Measurements from ENCODE around the gene VCAM1.

Gene VCAM1

DNA sequence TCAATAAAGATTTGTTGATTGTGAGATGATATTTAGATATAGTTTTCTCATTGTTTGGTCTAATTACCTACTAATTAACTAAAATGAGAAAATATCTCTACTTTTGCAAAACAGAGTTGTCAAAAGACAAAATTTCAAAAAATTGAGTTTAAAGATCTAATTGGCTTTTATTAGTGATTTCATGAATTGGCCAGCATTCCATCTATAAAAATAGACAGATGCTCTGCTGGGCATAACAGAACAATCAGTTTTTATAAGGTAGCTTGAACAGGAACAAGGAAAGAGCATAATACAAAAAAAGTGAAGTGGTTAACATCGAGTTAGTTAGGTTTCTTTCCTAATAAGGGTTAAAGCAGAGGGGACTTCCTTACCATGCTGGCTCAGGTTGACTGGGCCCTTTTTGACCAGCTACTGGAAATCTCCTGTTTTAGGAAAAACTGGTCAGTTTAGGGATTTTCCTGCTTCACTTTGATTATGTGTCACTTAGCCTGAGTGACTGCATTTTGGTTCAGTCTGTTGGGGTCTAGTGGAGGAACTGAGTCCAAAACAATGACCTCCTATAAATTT, 63.0 kb downstream of the VCAM1 start:
- no peak for TF ChIP-seq CTCF (IDR thresholded peaks at IDR 0.05; ENCODE audit: low read depth, low read length)
- H3K36me3 ChIP-seq = no peaks in the 10 kb centered on the region
- no peak for DNase-seq
- H3K27ac ChIP-seq = no peak overlapping the region
- no peak overlapping the region for H3K4me3 ChIP-seq (ENCODE audit: low read depth, low read length)
- H3K27me3 ChIP-seq (ENCODE audit: insufficient read depth, low read depth, severe bottlenecking) = no peaks in the 10 kb centered on the region
- H3K9me3 ChIP-seq (ENCODE audit: severe bottlenecking) = peaks cover 2% of the 10 kb centered on the region

DNA sequence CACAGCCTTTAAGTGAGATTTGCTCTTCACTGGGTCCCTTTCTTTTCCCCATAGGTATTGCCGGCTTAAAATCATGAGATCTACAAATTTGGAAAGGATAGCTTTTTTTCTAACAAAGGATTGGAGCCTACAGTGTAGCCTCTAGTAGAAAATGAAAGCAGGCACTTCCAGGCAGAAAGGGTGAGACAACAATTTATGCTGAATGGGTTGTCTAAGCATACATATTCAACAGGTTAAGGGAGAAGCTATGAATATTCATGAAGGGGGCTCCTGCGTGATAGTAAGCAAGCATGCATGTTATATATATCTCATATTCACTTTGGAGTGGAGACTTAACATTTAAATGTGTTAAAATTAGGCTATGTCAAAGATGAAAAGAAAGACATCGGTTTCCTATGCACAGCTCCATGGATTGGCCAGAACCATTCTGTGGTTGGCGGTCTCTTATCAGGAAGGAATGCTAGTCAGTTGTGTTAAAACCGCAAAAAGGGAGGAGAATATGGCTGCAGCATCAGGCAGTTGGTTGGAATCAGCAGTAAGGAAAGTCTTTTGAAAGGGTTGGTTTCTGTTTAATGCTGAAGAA, 66.0 kb downstream of the VCAM1 start:
- no peak for DNase-seq
- H3K27me3 ChIP-seq (ENCODE audit: insufficient read depth, low read depth, severe bottlenecking) = no peaks in the 10 kb centered on the region
- H3K27ac ChIP-seq = no peak overlapping the region
- no peak overlapping the region for H3K4me3 ChIP-seq (ENCODE audit: low read depth, low read length)
- H3K36me3 ChIP-seq = no peaks in the 10 kb centered on the region
- peaks cover 2% of the 10 kb centered on the region for H3K9me3 ChIP-seq (ENCODE audit: severe bottlenecking)
- no peak for TF ChIP-seq CTCF (IDR thresholded peaks at IDR 0.05; ENCODE audit: low read depth, low read length)

- Histone ChIP-seq H3K27ac (no peak overlapping the region), H3K27me3 (ENCODE audit: insufficient read depth, low read depth, severe bottlenecking) (no peaks in the 10 kb centered on the region), H3K36me3 (no peaks in the 10 kb centered on the region), H3K9me3 (ENCODE audit: severe bottlenecking) (peaks cover 4% of the 10 kb centered on the region), H3K4me3 (ENCODE audit: low read depth, low read length) (no peak overlapping the region)
- no peak for DNase-seq
- TF ChIP-seq CTCF (IDR thresholded peaks at IDR 0.05; ENCODE audit: low read depth, low read length) = no peak
These were observed 67.3 kb downstream of the VCAM1 start for GRCh38 chr1:100786870-100787269.
